NCI-H146 treated with DMSO at 0.1 percent for 48 hours (cell line): ENCODE measurements around the gene SORCS3.
A peak's percentile ranks its signal among the peaks of the same experiment; 100 is the strongest.
"Not testable (repeated sequence)": the region's sequence is repeated elsewhere in the genome, so short reads cannot be mapped to it uniquely, and the experiment has no call there.

ENCODE experiments used
- DNase-seq: peaks from one replicate; lab custom pipeline; 2025; ENCODE audit not compliant: unreplicated experiment; lab: John Stamatoyannopoulos, UW

SORCS3 gene

DNA sequence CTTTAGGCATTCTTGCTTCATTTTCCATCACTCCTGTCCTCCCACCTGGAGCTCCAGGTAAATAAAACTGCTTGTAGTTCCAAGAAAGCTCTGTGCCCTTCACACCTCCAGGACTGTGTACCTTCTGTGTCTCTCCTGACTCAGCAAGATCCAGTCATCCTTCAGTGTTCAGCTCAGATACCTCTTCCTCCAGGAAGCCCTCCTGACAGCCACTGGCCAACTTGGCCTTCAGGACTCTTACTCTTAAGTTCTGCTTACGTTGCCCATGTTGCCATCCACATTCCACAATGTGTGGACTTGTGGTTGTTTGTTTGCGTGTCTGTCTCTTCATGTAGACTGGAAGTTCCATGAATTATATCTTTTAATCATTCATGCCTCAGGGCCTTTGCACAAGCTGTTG, 48.0 kb downstream of the SORCS3 start:
- DNase-seq, result no peak

DNA sequence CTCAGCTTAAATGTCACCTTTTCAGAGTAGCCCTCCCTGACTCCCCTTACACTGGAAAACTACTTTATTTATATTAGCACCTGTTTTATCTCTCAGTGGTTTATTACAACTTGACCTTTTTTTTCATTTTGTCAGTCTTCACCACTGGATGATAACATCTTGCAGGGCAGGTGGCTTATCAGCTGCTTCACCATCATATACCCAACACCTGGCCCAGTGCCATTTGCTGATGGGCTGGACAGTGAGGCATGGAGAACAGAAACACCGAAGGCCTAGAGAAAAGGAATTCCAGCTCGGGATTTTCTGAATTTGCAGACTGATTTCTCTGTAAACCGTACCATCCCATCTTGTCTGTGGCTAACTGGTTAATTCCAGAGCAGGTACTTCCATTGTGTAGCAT, 48.5 kb downstream of the SORCS3 start:
- peak; percentile 16 for DNase-seq

DNA sequence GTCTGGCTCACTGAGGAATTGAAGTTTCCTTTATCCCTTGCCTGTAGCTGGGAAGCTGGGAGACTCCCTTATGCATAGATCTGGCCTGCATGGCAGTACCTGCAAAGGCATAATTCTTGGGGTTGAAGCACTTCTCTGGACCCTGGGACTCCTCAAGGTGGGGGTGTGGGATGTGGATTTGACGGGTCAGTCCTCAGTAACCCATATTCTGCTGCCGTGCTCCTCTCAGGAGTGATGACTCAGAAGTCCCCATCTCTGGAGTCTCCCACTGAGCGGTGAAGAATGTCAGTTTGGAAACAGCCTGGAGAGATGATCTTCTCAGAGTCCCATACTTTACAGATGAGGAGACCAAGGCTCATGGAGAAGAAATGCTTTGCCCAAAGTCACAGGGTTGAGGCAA, 49.0 kb downstream of the SORCS3 start:
- no peak for DNase-seq

DNA sequence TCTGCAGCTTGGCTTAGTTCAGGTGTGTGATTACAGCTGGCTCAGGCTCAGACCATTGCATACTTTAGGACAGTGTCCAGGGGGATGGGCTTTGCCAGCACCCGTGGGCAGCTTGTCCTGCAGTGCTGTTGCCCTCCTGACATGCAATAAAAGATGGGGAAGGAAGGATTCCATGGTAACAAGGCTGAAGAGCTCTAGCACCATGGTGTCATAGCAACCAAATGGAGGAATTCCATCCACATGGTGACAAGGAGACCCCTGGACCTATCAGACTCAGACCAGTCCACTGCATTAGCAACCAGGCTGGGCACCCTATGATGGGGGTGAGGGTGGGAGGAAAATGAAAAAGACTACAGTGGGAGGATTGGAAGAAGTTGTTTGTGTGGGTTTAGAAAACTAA, 49.9 kb downstream of the SORCS3 start:
- DNase-seq, result no peak

DNA sequence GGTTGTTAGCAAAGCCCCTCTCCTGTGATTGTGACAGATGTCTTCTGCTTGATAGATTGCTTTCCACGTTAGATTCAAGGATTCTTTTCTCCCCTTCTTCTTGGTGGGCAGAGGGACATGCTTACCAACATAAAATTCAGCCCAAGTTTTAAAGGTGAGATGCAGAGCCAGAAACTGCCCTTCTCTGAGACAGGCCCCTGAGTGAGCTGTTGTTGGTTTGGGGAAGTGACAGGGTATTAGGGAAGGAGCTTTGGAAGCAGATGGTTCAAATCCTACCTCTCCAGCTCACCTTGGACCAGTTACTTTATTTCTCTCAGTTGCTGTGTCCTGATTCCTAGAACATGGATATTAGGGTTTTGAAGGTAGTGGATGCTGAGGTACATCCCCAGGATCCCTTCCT, 53.0 kb downstream of the SORCS3 start:
- no peak for DNase-seq

DNA sequence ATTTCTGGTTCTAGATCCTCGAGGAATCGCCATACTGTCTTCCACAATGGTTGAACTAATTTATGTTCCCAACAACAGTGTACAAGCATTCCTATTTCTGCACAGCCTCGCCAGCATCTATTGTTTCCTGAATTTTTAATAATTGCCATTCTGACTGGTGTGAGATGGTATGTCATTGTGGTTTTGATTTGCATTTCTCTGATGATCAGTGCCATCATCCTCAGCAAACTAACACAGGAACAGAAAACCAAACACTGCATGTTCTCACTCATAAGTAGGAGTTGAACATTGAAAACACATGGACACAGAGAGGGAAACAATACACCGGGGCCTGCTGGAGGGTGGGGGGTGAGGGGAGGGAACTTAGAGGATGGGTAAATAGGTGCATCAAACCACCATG, 62.2 kb downstream of the SORCS3 start:
- DNase-seq, result not testable (repeated sequence)

DNA sequence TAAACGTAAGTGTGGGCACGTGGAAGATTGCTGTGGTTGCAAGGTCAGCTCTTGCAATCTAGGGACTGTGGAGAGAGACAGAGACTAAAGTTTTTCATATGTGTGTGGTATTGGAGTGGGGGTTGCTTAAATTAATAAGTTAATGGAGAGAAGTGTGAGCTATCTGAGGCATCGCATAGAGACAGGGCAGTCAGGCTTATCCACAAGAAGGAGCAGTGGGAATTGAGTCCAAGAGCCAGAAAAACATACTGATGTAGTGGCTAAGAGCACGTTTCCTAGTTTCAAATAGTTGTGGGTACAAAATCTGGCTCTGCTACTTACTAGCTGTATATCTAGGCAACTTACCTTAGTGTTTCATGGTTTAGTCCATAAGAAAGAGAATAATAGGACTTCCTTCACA, 65.8 kb downstream of the SORCS3 start:
- DNase-seq, result no peak

DNA sequence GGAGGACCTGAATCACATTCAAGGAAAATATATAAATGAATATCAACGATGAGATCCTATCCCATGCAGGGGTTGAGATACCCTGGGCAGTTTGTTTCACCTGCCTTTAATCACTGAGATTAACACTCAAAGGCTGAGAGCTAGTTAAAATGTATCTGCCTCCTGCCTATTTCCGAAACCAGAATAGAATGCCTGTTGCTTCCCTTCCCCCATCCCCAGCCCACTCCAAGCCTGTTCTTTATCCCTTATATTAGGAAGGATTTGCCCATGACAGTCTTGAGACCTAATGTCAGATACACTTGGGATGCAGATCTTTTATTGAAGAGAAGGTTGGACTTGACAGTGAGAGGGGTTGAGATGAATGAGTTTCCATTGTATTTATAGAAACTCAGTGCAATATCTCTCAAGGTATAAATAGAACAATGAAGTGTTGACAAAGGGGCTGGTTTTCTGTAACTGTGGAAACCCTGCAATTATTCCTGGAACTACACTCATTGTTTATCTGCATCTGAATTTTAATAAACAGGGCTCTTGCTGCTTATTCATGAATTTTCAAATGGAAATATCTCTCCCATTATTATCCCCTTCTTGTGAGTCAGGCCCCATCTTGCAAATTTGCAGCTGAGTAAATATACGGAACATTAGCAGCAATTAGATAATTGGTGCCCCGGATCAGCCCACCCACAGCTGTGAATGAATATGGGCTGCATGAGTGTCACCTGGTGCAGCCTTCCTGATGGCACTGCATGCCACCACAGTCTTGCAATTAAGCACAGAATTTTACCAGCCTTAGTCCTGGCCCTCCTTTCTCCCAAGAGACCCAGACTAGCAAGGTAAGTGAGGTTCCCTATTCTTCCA, 66.7 kb downstream of the SORCS3 start:
- peak; percentile 98 for DNase-seq

DNA sequence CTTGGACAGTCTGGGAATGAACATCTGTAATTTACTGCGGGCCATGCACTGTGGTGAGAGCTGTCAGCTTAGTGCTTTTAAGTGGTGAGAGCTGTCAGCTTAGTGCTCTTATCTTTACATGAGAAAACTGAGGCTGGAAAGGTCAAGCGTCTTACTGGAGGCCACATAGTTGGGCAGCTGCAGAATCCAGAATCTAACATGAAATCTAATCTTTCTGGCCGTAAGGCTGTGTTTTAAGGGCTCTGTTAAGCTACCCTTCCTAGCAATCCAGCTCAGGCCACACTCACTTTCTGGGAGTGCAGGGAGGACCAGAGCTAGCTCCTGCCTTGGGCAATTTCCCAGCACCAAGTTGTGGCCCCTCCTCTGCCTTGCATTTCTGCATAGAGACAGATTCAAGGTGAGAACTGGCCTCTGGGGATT, 70.2 kb downstream of the SORCS3 start:
- no peak for DNase-seq

DNA sequence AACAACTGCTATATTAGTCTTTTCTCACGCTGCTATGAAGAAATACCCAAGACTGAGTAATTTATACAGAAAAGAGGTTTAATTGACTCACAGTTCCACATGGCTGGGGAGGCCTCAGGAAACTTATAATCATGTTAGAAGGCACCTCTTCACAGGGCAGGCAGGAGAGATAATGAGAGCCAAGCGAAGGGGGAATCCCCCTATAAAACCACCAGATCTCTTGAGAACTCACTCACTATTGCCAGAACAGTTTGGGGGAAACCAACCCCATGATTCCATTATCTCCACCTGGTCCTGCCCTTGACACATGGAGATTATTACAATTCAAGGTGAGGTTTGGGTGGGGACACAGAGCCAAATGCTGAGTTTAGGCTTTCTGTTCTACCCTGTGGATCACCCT, 89.5 kb downstream of the SORCS3 start:
- DNase-seq, result not testable (repeated sequence)

DNA sequence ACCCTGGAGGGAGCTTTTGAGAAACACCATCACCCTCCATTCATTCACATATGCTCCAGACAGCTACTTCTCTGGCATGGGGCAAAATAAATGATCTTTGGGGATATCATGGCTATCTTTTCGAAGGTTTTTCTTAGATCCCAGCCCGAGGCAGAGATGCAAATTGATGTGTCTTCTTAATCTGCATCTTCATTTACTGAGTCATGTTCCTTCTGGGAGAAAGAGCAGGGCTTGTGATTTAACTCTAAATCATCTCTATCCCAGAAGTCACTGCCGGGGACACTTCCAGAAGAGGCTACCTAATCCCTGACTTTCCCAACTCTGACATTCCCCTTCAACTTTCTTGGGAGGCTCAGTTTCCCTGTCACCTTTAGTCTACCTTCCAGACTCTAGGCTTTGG, 90.1 kb downstream of the SORCS3 start:
- no peak for DNase-seq

DNA sequence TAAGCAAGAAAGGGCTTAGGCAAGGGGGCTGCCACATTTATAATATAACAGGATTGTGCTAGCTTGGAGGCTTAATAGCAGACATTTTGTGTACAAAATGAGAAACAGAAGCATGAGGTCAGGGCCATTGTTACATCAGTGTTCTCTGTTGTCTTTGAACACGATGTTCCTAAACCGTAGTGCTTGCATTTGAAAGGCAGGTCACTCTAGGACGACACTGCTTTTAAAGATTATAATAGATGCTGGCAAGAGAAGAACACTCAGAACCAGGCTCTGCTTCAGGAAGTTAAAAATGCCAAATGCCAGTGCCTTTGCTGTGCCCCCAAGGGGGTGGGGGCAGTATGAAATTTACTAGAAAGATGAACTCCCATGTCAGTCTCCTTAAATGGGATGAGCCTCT, 91.1 kb downstream of the SORCS3 start:
- no peak for DNase-seq

DNA sequence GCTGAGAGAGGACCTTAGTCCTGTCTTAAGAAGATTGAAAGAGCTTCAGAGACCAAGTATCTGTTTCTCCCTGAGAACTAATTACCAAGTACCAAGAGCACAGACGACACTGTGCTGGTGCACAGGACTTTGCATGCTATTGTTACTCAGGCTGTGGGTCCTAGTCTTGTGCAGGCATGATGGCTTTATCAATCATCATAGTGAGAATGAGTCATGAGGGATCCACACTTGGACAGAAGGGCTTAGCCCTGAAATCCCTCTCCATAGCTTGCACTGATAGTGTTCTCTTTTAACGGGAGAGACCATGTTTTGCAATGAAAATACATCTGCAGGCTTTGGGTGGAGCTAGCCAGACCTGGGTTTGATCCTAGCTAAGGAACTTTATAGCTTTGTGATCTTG, 93.3 kb downstream of the SORCS3 start:
- DNase-seq, result no peak

DNA sequence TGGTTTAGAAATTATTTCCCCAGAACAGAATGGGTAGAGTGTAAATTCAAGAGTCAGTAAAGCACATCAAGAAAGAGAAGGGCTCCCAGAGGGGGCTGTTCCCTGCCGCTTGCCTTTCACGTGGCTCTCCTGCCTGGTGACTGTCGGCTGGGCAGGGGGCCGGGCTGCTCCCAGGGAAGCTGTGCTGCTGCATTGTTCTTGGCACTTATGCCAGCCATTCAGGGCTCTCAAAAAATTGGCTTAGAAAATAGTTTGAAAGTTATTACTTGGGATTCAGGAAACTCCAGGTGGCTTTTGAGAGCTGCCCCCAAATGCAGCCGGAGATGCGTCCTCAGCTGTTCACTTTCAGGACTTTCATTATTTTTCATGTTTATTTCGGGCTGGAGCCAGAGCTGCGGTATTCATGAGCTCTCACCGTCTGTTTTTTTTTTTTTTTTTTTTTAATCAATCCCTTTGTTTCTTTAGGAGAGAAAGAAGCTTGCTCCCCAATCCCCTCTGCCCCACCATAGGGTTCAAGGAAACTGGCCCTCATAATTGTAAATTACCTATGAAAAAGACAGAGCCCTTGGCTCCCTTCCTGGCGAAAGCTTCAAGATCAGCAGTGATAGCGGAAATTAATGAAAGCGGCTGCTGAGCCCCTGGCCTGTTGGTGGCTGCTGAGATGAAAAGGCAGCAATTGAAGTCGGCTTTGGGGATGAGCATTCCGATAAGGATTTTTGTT, 94.1 kb downstream of the SORCS3 start:
- DNase-seq, result peak; percentile 22

DNA sequence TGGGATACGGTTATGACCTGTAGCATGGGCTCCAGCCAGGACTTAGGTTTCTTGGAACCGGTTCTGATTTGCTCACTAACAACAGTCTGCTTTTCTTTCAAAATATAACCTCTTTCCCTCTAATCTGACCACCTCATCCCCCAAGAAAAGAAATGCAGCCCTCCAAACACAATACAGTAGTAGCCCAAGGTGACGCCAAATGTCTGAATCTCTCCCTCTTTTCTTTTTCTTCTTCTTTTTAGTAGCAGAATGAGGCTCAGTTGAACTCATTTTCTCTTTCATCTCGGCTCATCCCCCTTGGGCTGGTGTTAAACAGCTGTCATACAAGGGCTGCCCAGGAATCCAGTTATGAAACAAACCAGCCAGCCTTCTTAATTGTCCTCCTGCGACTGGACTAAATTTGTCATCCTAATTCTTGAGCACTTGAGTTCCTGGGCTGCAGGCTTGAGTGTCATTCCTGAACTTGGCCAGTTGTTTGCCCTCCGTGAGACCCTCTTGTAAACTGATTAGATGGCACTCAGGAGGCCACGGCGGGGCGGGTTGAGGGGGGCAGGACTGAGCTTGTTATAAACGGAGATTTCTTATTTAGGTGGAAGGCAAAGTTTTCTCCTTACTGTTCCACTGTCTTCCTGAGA, 94.8 kb downstream of the SORCS3 start:
- no peak for DNase-seq

DNA sequence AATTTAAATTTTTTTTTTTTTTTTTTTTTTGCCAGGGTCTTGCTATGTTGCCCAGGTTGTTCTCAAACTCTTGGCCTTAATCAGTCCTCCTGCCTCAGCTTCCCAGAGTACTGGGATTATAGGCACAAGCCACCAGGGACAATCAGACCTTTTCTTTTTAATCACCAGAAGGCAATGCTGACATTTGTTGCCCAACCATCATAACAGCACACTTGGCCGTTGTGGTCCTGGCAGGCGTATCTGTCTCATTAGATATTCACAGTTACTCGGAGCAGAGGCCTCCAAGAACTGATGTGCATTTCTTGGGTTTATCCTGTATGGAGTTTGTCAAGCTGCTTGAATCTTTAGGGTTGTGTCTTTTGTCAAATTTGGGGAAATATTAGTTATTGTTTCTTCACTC, 100.0 kb downstream of the SORCS3 start:
- no peak for DNase-seq

DNA sequence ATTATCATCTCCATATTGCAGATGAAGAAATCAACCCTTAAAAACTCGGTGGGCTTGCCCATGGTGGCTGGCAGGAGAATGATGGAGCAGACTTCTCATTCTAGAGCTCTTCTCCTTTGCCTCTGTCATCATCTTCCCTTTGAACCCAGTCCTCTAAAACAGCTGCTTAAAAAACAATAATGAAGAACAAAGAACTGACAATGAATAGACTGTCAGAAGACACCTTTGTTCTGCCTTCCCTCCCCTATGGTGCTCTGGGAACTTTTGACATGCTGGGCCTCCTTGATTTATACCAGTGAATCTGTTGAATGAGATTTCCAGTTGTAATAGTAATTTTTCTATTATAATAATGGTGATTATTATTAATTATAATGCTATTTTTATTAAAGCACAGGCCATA, 103.0 kb downstream of the SORCS3 start:
- no peak for DNase-seq

DNA sequence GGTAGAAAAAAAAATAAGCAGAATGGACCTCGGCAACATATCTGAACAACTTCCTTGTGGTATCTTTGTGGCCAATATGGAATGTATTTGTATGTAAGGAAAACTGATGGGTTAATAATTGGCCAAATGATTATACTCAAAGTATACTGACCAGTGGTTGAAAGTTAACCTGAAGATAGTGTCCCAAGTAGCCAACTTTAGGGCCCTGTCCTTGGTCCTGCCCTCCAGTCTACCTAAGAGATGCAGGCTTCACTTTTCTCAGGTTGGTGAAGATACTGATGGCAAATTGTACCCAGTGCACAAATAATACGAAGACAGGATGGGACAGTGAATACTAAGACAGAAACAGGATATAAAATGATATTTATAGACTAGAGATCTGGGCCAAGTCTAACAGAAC, 109.2 kb downstream of the SORCS3 start:
- no peak for DNase-seq

DNA sequence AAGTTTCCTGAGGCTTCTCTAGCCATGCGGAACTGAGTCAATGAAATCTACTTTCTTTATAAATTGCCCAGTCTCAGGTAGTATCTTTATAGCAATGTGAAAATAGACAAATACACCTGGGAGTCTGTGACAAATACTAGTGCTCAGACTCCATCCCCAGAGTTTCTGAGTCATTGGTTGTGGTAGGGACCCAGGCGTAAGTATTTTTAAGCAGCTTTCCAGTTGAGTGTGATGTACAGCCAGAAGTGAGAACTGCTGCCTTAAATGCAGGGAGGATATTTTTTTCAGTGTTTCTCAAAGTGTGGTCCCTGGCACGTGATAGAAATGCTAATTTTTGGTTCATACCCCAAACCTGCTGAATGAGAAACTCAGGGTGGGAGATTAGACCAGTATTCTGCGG, 121.7 kb downstream of the SORCS3 start:
- no peak for DNase-seq

DNA sequence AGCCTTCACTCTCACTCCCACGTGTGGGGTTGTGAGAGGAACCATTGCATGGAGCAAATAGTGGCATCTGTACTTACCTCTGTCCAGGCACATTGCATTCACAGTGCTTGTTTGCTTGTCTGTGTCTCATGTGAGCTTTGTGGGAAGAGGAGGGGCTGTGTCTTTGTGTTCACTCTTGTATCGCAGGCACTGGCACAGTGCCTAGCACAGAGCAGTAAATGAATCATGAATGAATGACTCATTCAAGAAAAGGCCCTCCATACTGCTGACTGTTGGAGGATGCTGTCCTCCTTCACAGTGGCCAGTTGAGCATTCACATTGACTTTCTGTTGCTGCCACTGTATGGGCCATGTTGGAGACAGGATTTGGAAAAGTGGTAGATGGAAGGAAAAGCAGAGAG, 125.3 kb downstream of the SORCS3 start:
- DNase-seq, result no peak

DNA sequence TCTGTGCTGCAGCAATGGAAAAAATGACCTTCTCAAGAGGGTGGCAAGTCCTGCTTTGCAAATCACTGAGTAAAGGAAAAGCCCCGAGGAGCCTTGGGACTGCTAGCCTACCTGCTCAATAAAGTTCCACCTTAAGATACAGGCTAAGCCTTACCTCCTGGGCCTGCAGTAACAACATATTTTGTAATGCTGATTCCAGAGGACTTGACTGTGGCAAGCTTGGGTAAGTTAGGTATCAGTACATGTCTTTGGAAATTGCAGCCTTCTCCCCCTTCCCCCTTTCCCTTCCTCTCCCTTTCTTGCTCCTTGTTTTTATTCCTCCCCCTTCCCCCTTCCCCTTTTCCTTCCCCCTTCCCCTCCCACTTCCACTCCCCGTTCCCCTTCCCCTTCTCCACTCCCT, 126.2 kb downstream of the SORCS3 start:
- no peak for DNase-seq

DNA sequence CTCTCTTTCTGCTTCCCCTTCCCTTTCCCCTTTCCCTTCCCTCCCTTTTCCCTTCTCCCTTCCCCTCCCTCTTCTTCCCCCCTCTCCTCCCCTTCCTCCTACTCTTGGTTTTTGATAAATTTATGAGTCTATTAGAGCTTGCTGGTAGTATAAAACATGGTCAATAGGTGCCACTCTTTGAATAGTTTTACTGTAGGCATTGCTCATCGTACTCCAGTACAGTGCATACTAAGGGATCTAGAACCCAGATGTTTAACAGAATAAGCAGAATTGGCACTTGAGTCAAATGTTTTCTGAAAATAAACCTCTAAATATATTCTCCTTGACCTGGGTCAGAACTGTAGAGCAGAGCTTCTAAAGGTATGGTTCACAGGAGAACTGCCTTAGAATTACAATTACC, 126.7 kb downstream of the SORCS3 start:
- no peak for DNase-seq
